Measurements from ENCODE around the gene CYP4V2. TPM values are rescaled to one million over a fixed set of nuclear protein-coding genes. Genes with fewer than 3 reads are reported as not detected.

CYP4V2 gene
- total and polyA plus RNA-seq, 2 donors (not counting 1 experiment from before 2014, with no cell fraction given): 9.5 to 18.3 TPM

DNA sequence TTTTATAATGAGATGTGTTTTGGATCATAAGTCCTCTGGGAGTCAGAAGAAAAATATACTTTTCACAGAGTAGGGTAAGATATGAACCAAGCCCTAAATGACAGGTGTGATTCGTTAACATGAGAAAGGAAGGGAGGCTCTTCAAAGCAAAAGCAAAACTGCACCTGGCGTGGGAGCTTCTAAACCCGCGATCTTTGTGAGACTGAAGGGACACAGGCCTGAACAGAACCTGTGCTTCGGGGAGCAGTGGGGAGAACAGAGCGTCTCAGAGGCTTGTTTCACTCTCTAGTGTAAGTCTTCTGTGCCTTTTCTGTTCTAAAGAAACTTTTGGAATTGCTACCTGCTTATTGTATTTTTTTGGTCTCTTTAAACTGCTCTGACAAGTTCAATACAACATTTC is 30.2 kb upstream of the CYP4V2 start:
- Histone ChIP-seq H3K27me3 (replicated peaks in 1 of 4; ENCODE audit: control extremely low read depth in 1 of 4, control insufficient read depth in 3 of 4, insufficient read depth in 4 of 4, low read length in 3 of 4) (peaks cover 0 to 2% (median 0%) of the 10 kb centered on the region in 4 experiments), H3K4me1 (ENCODE audit: control insufficient read depth in 2 of 2, insufficient read depth in 2 of 2, low read length in 2 of 2) (no peaks in the 10 kb centered on the region), H3K4me3 (ENCODE audit: control extremely low read depth in 1 of 5, extremely low read depth in 1 of 5, insufficient read depth in 1 of 5, low read depth in 2 of 5, low read length in 4 of 5) (no peak overlapping the region), H3K79me2 (ENCODE audit: control insufficient read depth, insufficient read depth, low read length) (no peaks in the 10 kb centered on the region), H4K20me1 (ENCODE audit: control insufficient read depth, insufficient read depth, low read length, poor library complexity, severe bottlenecking) (no peaks in the 10 kb centered on the region), H3K9ac (ENCODE audit: low read length) (no peak overlapping the region), H3K4me2 (replicated peaks; ENCODE audit: low read depth, low read length, poor library complexity, severe bottlenecking) (no peak overlapping the region), H2AFZ (ENCODE audit: insufficient read depth, low read depth, low read length, poor library complexity, severe bottlenecking) (peak overlapping the region; percentile 20), H3K27ac (ENCODE audit: low read length in 2 of 2) (no peak overlapping the region), H3K9me3 (ENCODE audit: control extremely low read depth in 1 of 3, control insufficient read depth in 2 of 3, insufficient read depth in 1 of 3, low read length in 2 of 3) (no peaks in the 10 kb centered on the region), H3K36me3 (replicated peaks in 1 of 2; ENCODE audit: control extremely low read depth in 1 of 2, control insufficient read depth in 1 of 2, extremely low read depth in 1 of 2, insufficient read depth in 2 of 2, low read length in 1 of 2) (no peaks in the 10 kb centered on the region)
- Mint-ChIP-seq H3K4me1 (no peaks in the 10 kb centered on the region), H3K4me3 (no peak overlapping the region), H3K27ac (no peak overlapping the region), H3K9me3 (ENCODE audit: insufficient read depth) (no peaks in the 10 kb centered on the region), H3K27me3 (peaks cover 22% of the 10 kb centered on the region)
- POLR2A ChIA-PET: no interaction called here
- no peak for DNase-seq
- intact Hi-C loops (cut with micrococcal nuclease): no loop called here
- CTCF ChIA-PET: no interaction called here
- 89% methylated on average over 6 of the region's 6 CpGs for WGBS (ENCODE audit: insufficient coverage)
- TF ChIP-seq, protein P1, sequence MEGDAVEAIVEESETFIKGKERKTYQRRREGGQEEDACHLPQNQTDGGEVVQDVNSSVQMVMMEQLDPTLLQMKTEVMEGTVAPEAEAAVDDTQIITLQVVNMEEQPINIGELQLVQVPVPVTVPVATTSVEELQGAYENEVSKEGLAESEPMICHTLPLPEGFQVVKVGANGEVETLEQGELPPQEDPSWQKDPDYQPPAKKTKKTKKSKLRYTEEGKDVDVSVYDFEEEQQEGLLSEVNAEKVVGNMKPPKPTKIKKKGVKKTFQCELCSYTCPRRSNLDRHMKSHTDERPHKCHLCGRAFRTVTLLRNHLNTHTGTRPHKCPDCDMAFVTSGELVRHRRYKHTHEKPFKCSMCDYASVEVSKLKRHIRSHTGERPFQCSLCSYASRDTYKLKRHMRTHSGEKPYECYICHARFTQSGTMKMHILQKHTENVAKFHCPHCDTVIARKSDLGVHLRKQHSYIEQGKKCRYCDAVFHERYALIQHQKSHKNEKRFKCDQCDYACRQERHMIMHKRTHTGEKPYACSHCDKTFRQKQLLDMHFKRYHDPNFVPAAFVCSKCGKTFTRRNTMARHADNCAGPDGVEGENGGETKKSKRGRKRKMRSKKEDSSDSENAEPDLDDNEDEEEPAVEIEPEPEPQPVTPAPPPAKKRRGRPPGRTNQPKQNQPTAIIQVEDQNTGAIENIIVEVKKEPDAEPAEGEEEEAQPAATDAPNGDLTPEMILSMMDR (IDR thresholded peaks at IDR 0.05): no peak
- no peak for TF ChIP-seq EZH2 (IDR thresholded peaks at IDR 0.05; ENCODE audit: borderline replicate concordance, insufficient read depth, low read depth, low read length, poor library complexity, severe bottlenecking)
- ATAC-seq (ENCODE audit: low read depth): no peak

DNA sequence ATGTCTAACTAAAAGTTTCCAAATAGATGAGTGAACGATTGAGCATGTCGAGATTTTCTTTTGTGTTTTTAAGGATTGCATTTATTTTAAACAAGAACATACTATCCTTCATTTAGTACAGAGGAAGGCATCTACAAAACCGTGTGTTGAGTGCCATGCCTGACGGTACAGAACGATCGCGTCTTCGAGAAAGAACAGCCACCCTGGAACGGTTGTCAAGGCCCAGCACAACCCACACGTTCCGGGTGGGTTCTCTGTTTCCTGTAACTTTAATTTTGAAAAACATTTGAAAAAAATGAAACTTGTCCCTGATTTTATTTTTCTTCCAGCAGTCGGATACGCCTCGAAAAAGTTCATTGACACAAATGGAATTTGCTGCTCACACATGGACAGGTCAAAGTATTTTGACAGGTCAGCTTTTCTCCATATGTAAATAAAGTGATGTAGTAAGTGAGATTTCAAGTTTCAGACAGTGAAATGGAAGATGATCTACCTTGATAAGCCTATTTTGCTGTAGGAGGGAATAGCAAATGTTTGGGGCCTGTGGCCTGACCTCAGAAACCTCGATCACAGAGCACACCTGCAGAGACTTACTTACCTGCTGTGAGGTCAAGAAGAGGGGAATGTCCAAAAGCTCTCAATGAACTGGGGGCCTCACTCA is 24.4 kb upstream of the CYP4V2 start:
- H2AFZ ChIP-seq (ENCODE audit: insufficient read depth, low read depth, low read length, poor library complexity, severe bottlenecking): no peak overlapping the region
- peaks cover 25% of the 10 kb centered on the region for H3K27me3 Mint-ChIP-seq
- DNase-seq (no peak), ATAC-seq (ENCODE audit: low read depth) (no peak)
- 80% methylated on average over 5 of the region's 15 CpGs for WGBS (ENCODE audit: insufficient coverage)
- no peak overlapping the region for H3K27ac ChIP-seq (ENCODE audit: low read length in 2 of 2)
- no peak overlapping the region for H3K27ac Mint-ChIP-seq
- no peak overlapping the region for H3K4me3 ChIP-seq (ENCODE audit: control extremely low read depth in 1 of 5, extremely low read depth in 1 of 5, insufficient read depth in 1 of 5, low read depth in 2 of 5, low read length in 4 of 5)
- no peaks in the 10 kb centered on the region for H3K4me1 ChIP-seq (ENCODE audit: control insufficient read depth in 2 of 2, insufficient read depth in 2 of 2, low read length in 2 of 2)
- H3K4me3 Mint-ChIP-seq: no peak overlapping the region
- H3K27me3 ChIP-seq (replicated peaks in 1 of 4; ENCODE audit: control extremely low read depth in 1 of 4, control insufficient read depth in 3 of 4, insufficient read depth in 4 of 4, low read length in 3 of 4): peaks cover 0 to 2% (median 0%) of the 10 kb centered on the region in 4 experiments
- no peaks in the 10 kb centered on the region for H3K9me3 Mint-ChIP-seq (ENCODE audit: insufficient read depth)
- H3K36me3 ChIP-seq (replicated peaks in 1 of 2; ENCODE audit: control extremely low read depth in 1 of 2, control insufficient read depth in 1 of 2, extremely low read depth in 1 of 2, insufficient read depth in 2 of 2, low read length in 1 of 2): no peaks in the 10 kb centered on the region
- no peak overlapping the region for H3K9ac ChIP-seq (ENCODE audit: low read length)
- intact Hi-C loops (cut with micrococcal nuclease): no loop called here
- H3K9me3 ChIP-seq (ENCODE audit: control extremely low read depth in 1 of 3, control insufficient read depth in 2 of 3, insufficient read depth in 1 of 3, low read length in 2 of 3): no peaks in the 10 kb centered on the region
- ChIA-PET POLR2A (no interaction called here), CTCF (no interaction called here)
- no peaks in the 10 kb centered on the region for H4K20me1 ChIP-seq (ENCODE audit: control insufficient read depth, insufficient read depth, low read length, poor library complexity, severe bottlenecking)
- H3K79me2 ChIP-seq (ENCODE audit: control insufficient read depth, insufficient read depth, low read length): no peaks in the 10 kb centered on the region
- H3K4me2 ChIP-seq (replicated peaks; ENCODE audit: low read depth, low read length, poor library complexity, severe bottlenecking): no peak overlapping the region
- H3K4me1 Mint-ChIP-seq: no peaks in the 10 kb centered on the region
- TF ChIP-seq EZH2 (IDR thresholded peaks at IDR 0.05; ENCODE audit: borderline replicate concordance, insufficient read depth, low read depth, low read length, poor library complexity, severe bottlenecking): no peak
- TF ChIP-seq, protein P1 (IDR thresholded peaks at IDR 0.05): no peak

Data from B cell (primary cell).